Progenitor cell of endocrine pancreas (in vitro differentiated cells): Measurements from ENCODE around the gene THAP11. TPM values are rescaled to one million over a fixed set of nuclear protein-coding genes. Genes with fewer than 3 reads are reported as not detected.

Source experiments
- DNase-seq: peaks from one replicate; pipeline ENCODE4 v3.0.0; 2021; ENCODE audit warnings: low spot score; ENCODE audit not compliant: unreplicated experiment
- H3K27ac Mint-ChIP-seq: 2 replicates; pipeline ENCODE4 v1.8.0; 2021; ENCODE audit warnings: mild to moderate bottlenecking, moderate library complexity, mixed read lengths
- H3K27me3 Mint-ChIP-seq: 2 replicates; pipeline ENCODE4 v1.8.0; 2021; ENCODE audit warnings: mixed read lengths
- H3K36me3 Mint-ChIP-seq: 2 replicates; pipeline ENCODE4 v1.8.0; 2022; ENCODE audit warnings: mixed read lengths; ENCODE audit not compliant: insufficient read depth
- H3K4me1 Mint-ChIP-seq: 2 replicates; pipeline ENCODE4 v1.8.0; 2021; ENCODE audit warnings: low read depth, mixed read lengths
- H3K4me3 Mint-ChIP-seq: 2 replicates; pipeline ENCODE4 v1.8.0; 2021; ENCODE audit warnings: low read depth, mild to moderate bottlenecking, moderate library complexity, mixed read lengths
- H3K9me3 Mint-ChIP-seq: 2 replicates; pipeline ENCODE4 v1.8.0; 2021; ENCODE audit warnings: low read depth, mixed read lengths
- CTCF ChIP-seq: fragments of 200-600 bp; sonication (generic); IDR thresholded peaks from one replicate; pipeline ENCODE4 v1.5.0; 2021; ENCODE audit warnings: antibody characterized with exemption, mild to moderate bottlenecking; ENCODE audit not compliant: unreplicated experiment
- total RNA-seq: library from RNA; stranded (reverse); gene quantifications from 2 replicates; pipeline ENCODE4 v1.2.1, GENCODE V29; 2021

THAP11 gene
- total RNA-seq, 1 donor from 2014 or later: 32.0 TPM

GRCh38 chr16:67888331-67888730 is 46.2 kb downstream of the THAP11 start:
- no peak for DNase-seq
- no peak for TF ChIP-seq CTCF
- Mint-ChIP-seq H3K9me3 (no peaks in the 10 kb centered on the region), H3K27me3 (no peaks in the 10 kb centered on the region), H3K4me3 (no peak overlapping the region), H3K36me3 (peaks cover 7% of the 10 kb centered on the region), H3K4me1 (peaks cover 12% of the 10 kb centered on the region), H3K27ac (no peak overlapping the region)

GRCh38 chr16:67892375-67892774 is 50.3 kb downstream of the THAP11 start:
- peak overlapping the region; percentile 94 for H3K27ac Mint-ChIP-seq
- peaks cover 2% of the 10 kb centered on the region for H3K36me3 Mint-ChIP-seq
- peaks cover 24% of the 10 kb centered on the region for H3K4me1 Mint-ChIP-seq
- H3K27me3 Mint-ChIP-seq: no peaks in the 10 kb centered on the region
- no peak for DNase-seq
- H3K4me3 Mint-ChIP-seq: peak overlapping the region; percentile 94
- TF ChIP-seq CTCF: no peak
- no peaks in the 10 kb centered on the region for H3K9me3 Mint-ChIP-seq

- peak; percentile 89 for DNase-seq
- H3K36me3 Mint-ChIP-seq: peaks cover 2% of the 10 kb centered on the region
- no peaks in the 10 kb centered on the region for H3K9me3 Mint-ChIP-seq
- no peaks in the 10 kb centered on the region for H3K27me3 Mint-ChIP-seq
- TF ChIP-seq CTCF: no peak
- peak within 1 kb of the TSS; percentile 99 for H3K27ac Mint-ChIP-seq
- peak within 1 kb of the TSS; percentile 94 for H3K4me3 Mint-ChIP-seq
- H3K4me1 Mint-ChIP-seq: peaks cover 24% of the 10 kb centered on the region
Observed at GRCh38 chr16:67892899-67893742, 51.0 kb downstream of the THAP11 start, which contains the start of gene PSKH1. TSS of gene PSKH1 (plus strand) at chr16:67893254. CDS start at chr16:67908750, 15,496 bp downstream.

Other genes starting within 250 kb of the THAP11 start
- gene CARMIL2, start 197.2 kb upstream of the THAP11 start, total RNA-seq: 11.8 and 14.2 TPM in 2 replicates
- gene ACD, start 182.1 kb upstream of the THAP11 start, total RNA-seq: 32.7 and 34.7 TPM in 2 replicates
- gene PARD6A, start 181.4 kb upstream of the THAP11 start, total RNA-seq: 5.6 and 6.4 TPM in 2 replicates
- gene ENKD1, start 175.6 kb upstream of the THAP11 start, total RNA-seq: 25.1 and 26.1 TPM in 2 replicates
- 2.5 and 2.6 TPM in 2 replicates for gene C16orf86, start 175.5 kb upstream of the THAP11 start, total RNA-seq
- gene GFOD2, start 123.0 kb upstream of the THAP11 start, total RNA-seq: 38.8 and 40.7 TPM in 2 replicates
- 33.5 and 34.1 TPM in 2 replicates for gene RANBP10, start 35.8 kb upstream of the THAP11 start, total RNA-seq
- 12.3 and 14.5 TPM in 2 replicates for gene TSNAXIP1, start 35.4 kb upstream of the THAP11 start, total RNA-seq
- 167 and 177 TPM in 2 replicates for gene NUTF2, start 4.6 kb downstream of the THAP11 start, total RNA-seq
- gene CENPT, start 5.4 kb downstream of the THAP11 start, total RNA-seq: 76.2 and 80.6 TPM in 2 replicates
- gene EDC4, start 30.7 kb downstream of the THAP11 start, total RNA-seq: 96.8 and 110 TPM in 2 replicates
- not detected in 2 replicates for gene NRN1L, start 42.6 kb downstream of the THAP11 start, total RNA-seq
- 42.8 and 45.0 TPM in 2 replicates for gene PSKH1, start 50.9 kb downstream of the THAP11 start, total RNA-seq
- 0.57 and 2.2 TPM in 2 replicates for gene CTRL, start 89.5 kb downstream of the THAP11 start, total RNA-seq
- gene PSMB10, start 94.5 kb downstream of the THAP11 start, total RNA-seq: 9.8 and 10.6 TPM in 2 replicates
- gene LCAT, start 101.8 kb downstream of the THAP11 start, total RNA-seq: 31.9 and 32.1 TPM in 2 replicates
- 74.3 and 75.6 TPM in 2 replicates for gene SLC12A4, start 126.3 kb downstream of the THAP11 start, total RNA-seq
- not detected in 2 replicates for gene DPEP3, start 138.2 kb downstream of the THAP11 start, total RNA-seq
- not detected in 2 replicates for gene DPEP2, start 157.2 kb downstream of the THAP11 start, total RNA-seq
- not detected in 2 replicates for gene DPEP2NB, start 173.6 kb downstream of the THAP11 start, total RNA-seq
- 9.5 and 10.4 TPM in 2 replicates for gene DDX28, start 180.9 kb downstream of the THAP11 start, total RNA-seq
- 18.8 and 21.2 TPM in 2 replicates for gene DUS2, start 181.0 kb downstream of the THAP11 start, total RNA-seq
- 48.7 and 51.8 TPM in 2 replicates for gene NFATC3, start 243.1 kb downstream of the THAP11 start, total RNA-seq